Vagina (tissue), 2 donors: Measurements from ENCODE around the gene DACT1. TPM values are rescaled to one million over a fixed set of nuclear protein-coding genes. Genes with fewer than 3 reads are reported as not detected.

Experiments
- DNase-seq, 2 donors: peaks; one replicate each; pipeline ENCODE4 v3.0.0-alpha.2; 2017; ENCODE audit errors: extremely low spot score in 2 of 2
- H3K27ac ChIP-seq: fragments of 200-600 bp; sonication (generic); one replicate; pipeline ENCODE4 v1.5.1; 2019
- H3K27me3 ChIP-seq: fragments of 200-600 bp; sonication (generic); one replicate; pipeline ENCODE4 v1.5.1; 2019
- H3K36me3 ChIP-seq, 2 donors: fragments of 200-600 bp; sonication (generic); one replicate each; pipeline ENCODE4 v1.5.1; 2017 to 2019
- H3K4me1 ChIP-seq: fragments of 200-600 bp; sonication (generic); one replicate; pipeline ENCODE4 v1.5.1; 2019
- H3K4me3 ChIP-seq, 2 donors: fragments of 200-600 bp; sonication (generic); 1 replicate in 1 of 2; 2 replicates in 1 of 2; pipeline ENCODE4 v1.5.1; 2016 to 2019
- H3K9me3 ChIP-seq: fragments of 200-600 bp; sonication (generic); one replicate; pipeline ENCODE4 v1.5.1; 2019
- POLR2A ChIP-seq, 2 donors: fragments of 450-650 bp; IDR thresholded peaks; one replicate each; pipeline ENCODE4 v1.6.1; 2017; ENCODE audit warnings: antibody characterized with exemption in 2 of 2, mild to moderate bottlenecking in 2 of 2, moderate library complexity in 2 of 2
- POLR2AphosphoS5 ChIP-seq, 2 donors: sonication (generic); formaldehyde crosslinking; IDR thresholded peaks; one replicate each; pipeline ENCODE4 v1.9.0; 2017; ENCODE audit warnings: antibody characterized with exemption in 2 of 2, mild to moderate bottlenecking in 2 of 2, low read depth in 1 of 2; ENCODE audit not compliant: insufficient read depth in 1 of 2
- intact Hi-C: fragments of 100-400 bp; cut with DNase I; formaldehyde crosslinking; loops from one replicate; pipeline ENCODE4 v1.15.1; 2023
- total RNA-seq: library from RNA; depleted of rRNA; stranded (reverse); fragments of >200 nt; gene quantifications from one replicate; pipeline ENCODE4 v1.2.3, GENCODE V29; 2016
- TF ChIP-seq, protein P1 (sequence below), 3 experiments: fragments of 450-650 bp in 2 of 3; fragments of 200-600 bp in 1 of 3; sonication (generic) in 1 of 3; IDR thresholded peaks; one replicate each; pipeline ENCODE4 v1.5.1; 2017 to 2019; ENCODE audit warnings: antibody characterized with exemption in 3 of 3, mild to moderate bottlenecking in 2 of 3, moderate library complexity in 2 of 3

The DACT1 gene
- total RNA-seq, 1 donor from 2014 or later = 9.8 TPM

DNA sequence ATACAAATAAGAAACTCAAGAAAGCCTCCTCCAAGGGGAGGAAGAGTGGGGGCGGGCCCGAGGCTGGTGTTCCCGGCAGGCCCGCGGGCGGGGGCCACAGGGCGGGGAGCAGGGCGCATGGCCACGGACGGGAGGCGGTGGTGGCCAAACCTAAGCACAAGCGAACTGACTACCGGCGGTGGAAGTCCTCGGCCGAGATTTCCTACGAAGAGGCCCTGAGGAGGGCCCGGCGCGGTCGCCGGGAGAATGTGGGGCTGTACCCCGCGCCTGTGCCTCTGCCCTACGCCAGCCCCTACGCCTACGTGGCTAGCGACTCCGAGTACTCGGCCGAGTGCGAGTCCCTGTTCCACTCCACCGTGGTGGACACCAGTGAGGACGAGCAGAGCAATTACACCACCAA lies 8.7 kb downstream of the DACT1 start:
- TF ChIP-seq, protein P1, sequence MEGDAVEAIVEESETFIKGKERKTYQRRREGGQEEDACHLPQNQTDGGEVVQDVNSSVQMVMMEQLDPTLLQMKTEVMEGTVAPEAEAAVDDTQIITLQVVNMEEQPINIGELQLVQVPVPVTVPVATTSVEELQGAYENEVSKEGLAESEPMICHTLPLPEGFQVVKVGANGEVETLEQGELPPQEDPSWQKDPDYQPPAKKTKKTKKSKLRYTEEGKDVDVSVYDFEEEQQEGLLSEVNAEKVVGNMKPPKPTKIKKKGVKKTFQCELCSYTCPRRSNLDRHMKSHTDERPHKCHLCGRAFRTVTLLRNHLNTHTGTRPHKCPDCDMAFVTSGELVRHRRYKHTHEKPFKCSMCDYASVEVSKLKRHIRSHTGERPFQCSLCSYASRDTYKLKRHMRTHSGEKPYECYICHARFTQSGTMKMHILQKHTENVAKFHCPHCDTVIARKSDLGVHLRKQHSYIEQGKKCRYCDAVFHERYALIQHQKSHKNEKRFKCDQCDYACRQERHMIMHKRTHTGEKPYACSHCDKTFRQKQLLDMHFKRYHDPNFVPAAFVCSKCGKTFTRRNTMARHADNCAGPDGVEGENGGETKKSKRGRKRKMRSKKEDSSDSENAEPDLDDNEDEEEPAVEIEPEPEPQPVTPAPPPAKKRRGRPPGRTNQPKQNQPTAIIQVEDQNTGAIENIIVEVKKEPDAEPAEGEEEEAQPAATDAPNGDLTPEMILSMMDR (IDR thresholded peaks at IDR 0.05) = no peak
- no peak for TF ChIP-seq POLR2A (IDR thresholded peaks at IDR 0.05)
- TF ChIP-seq POLR2AphosphoS5 (IDR thresholded peaks at IDR 0.05; ENCODE audit: insufficient read depth in 1 of 2, low read depth in 1 of 2) = no peak
- DNase-seq = no peak
- H3K36me3 ChIP-seq = peaks cover 0 to 29% of the 10 kb centered on the region in 2 donors
- H3K27ac ChIP-seq = no peak overlapping the region
- H3K4me3 ChIP-seq = no peak overlapping the region
- H3K9me3 ChIP-seq = no peaks in the 10 kb centered on the region
- H3K27me3 ChIP-seq = no peaks in the 10 kb centered on the region
- H3K4me1 ChIP-seq = no peaks in the 10 kb centered on the region
- intact Hi-C loops = no loop called here

DNA sequence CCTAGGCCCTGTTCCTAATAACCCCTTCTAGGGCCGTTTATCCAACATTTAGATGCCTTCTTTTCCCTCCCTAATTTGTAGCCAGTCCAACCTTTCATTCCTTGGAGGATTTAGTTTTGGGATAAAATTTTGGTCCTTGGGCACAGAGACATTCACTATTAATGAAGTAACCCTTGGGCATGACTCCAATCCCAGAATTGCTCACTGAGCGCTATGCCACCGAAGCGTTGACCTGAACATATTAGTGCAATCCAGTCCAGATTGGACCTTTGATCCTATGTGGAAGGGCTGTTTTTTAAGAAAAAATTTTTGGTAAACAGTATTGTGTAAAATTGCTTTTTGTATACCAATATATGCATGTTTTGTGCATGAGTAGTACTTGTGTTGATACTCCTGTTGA lies 10.0 kb downstream of the DACT1 start:
- Histone ChIP-seq H3K27me3 (no peaks in the 10 kb centered on the region), H3K27ac (no peak overlapping the region), H3K36me3 (peaks cover 0 to 20% of the 10 kb centered on the region in 2 donors), H3K4me3 (no peak overlapping the region), H3K9me3 (no peaks in the 10 kb centered on the region), H3K4me1 (no peaks in the 10 kb centered on the region)
- intact Hi-C loops = no loop called here
- TF ChIP-seq, protein P1 (IDR thresholded peaks at IDR 0.05) = no peak
- TF ChIP-seq POLR2A (IDR thresholded peaks at IDR 0.05) = no peak
- TF ChIP-seq POLR2AphosphoS5 (IDR thresholded peaks at IDR 0.05; ENCODE audit: insufficient read depth in 1 of 2, low read depth in 1 of 2) = no peak
- DNase-seq = no peak

DNA sequence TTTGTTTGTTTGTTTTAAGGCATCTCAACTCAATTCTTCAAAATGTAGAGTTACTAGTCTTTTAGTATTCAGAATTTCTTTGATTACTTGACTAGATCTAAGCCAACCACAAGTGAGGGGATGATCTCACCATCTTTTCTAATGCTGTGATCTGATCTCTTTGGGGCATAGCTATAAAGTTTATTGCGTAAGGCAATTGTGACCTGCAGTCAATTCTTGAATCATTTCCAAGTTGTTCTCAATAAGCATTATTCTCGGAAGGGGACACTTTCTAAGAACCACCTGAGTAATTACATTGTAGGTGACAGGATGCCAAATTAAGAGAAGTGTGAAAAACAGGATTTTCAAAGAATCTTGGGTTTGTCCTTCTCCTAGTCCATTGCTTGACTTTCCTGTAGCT lies 13.1 kb downstream of the DACT1 start:
- no peak for TF ChIP-seq POLR2A (IDR thresholded peaks at IDR 0.05)
- TF ChIP-seq POLR2AphosphoS5 (IDR thresholded peaks at IDR 0.05; ENCODE audit: insufficient read depth in 1 of 2, low read depth in 1 of 2) = no peak
- TF ChIP-seq, protein P1 (IDR thresholded peaks at IDR 0.05) = no peak
- intact Hi-C loops = no loop called here
- no peaks in the 10 kb centered on the region for H3K27me3 ChIP-seq
- H3K4me3 ChIP-seq = no peak overlapping the region
- H3K4me1 ChIP-seq = no peaks in the 10 kb centered on the region
- no peak for DNase-seq
- H3K9me3 ChIP-seq = no peaks in the 10 kb centered on the region
- no peak overlapping the region for H3K27ac ChIP-seq
- H3K36me3 ChIP-seq = peaks cover 0 to 10% of the 10 kb centered on the region in 2 donors

DNA sequence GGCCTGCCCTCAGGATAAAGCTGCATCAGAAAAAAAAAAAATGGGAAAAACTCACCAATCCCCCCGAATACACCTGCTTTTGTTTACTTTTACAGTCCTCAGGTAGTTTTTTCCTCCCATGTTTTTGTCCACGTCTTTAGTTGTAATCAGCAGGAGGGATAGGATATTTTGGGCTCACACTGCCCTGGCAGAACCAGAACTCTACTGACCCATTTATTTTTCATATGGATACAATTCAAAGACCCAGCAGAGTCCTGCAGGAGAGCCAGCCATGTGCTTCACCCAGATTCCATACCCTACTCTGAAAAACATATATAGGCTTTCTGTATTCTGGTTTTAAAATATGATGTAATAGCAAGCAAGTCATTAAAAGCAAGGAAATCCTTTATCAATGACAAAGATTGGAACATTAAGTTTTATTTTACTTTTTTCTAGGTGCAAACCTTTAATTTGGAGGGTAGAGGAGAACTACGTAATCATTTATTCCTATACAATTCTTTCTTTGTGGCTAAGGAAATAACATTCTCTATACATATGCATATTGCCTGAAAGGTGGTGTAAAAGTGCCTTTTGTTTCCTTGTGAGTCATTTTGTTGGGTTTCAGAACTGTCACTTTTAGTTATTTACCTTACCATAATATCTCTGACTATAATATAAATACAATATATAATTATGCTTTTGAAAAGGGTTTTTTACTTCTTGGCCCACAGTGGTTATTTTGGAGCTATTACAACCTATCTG lies 19.1 kb downstream of the DACT1 start:
- Histone ChIP-seq H3K9me3 (no peaks in the 10 kb centered on the region), H3K4me3 (no peak overlapping the region), H3K36me3 (no peaks in the 10 kb centered on the region), H3K27me3 (no peaks in the 10 kb centered on the region), H3K27ac (no peak overlapping the region), H3K4me1 (peaks cover 6% of the 10 kb centered on the region)
- no peak for DNase-seq
- TF ChIP-seq, protein P1 (IDR thresholded peaks at IDR 0.05) = no peak
- TF ChIP-seq POLR2AphosphoS5 (IDR thresholded peaks at IDR 0.05; ENCODE audit: insufficient read depth in 1 of 2, low read depth in 1 of 2) = no peak
- intact Hi-C loops = no loop called here

DNA sequence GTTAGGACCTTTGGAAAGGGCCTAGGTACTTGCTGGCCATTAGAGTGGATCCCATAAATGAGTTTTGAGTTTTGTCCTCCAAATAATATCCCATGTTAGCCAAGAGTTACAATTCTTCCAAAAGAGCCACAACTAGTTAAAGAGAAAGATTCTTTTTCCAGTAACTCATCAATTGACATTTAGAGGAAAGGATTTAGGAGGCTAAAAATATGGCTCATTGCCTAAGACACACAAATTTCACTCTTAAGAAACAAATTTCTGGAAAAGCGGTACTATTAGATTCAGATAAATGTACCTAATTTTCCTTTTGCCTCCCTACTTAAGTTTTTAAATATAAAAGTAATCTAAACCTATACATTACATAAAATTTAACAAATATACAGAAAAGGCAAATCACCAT lies 21.3 kb downstream of the DACT1 start:
- no peak for DNase-seq
- Histone ChIP-seq H3K36me3 (no peaks in the 10 kb centered on the region), H3K4me1 (peaks cover 7% of the 10 kb centered on the region), H3K4me3 (no peak overlapping the region), H3K27me3 (no peaks in the 10 kb centered on the region), H3K27ac (no peak overlapping the region), H3K9me3 (no peaks in the 10 kb centered on the region)
- TF ChIP-seq POLR2A (IDR thresholded peaks at IDR 0.05) (no peak), POLR2AphosphoS5 (IDR thresholded peaks at IDR 0.05; ENCODE audit: insufficient read depth in 1 of 2, low read depth in 1 of 2) (no peak)
- TF ChIP-seq, protein P1 (IDR thresholded peaks at IDR 0.05) = no peak
- intact Hi-C loops = no loop called here
